HG03159 (cell line): ENCODE measurements around the gene TBCEL.
A peak's percentile ranks its signal among the peaks of the same experiment; 100 is the strongest.
"Not testable (repeated sequence)": the region's sequence is repeated elsewhere in the genome, so short reads cannot be mapped to it uniquely, and the experiment has no call there.

ENCODE experiments used
- ATAC-seq: cut with Tn5 transposase; IDR thresholded peaks from one replicate; pipeline ENCODE4 v1.9.1; 2021; ENCODE audit warnings: mild to moderate bottlenecking, moderate library complexity; ENCODE audit not compliant: unreplicated experiment

The TBCEL gene, protein sequence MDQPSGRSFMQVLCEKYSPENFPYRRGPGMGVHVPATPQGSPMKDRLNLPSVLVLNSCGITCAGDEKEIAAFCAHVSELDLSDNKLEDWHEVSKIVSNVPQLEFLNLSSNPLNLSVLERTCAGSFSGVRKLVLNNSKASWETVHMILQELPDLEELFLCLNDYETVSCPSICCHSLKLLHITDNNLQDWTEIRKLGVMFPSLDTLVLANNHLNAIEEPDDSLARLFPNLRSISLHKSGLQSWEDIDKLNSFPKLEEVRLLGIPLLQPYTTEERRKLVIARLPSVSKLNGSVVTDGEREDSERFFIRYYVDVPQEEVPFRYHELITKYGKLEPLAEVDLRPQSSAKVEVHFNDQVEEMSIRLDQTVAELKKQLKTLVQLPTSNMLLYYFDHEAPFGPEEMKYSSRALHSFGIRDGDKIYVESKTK

DNA sequence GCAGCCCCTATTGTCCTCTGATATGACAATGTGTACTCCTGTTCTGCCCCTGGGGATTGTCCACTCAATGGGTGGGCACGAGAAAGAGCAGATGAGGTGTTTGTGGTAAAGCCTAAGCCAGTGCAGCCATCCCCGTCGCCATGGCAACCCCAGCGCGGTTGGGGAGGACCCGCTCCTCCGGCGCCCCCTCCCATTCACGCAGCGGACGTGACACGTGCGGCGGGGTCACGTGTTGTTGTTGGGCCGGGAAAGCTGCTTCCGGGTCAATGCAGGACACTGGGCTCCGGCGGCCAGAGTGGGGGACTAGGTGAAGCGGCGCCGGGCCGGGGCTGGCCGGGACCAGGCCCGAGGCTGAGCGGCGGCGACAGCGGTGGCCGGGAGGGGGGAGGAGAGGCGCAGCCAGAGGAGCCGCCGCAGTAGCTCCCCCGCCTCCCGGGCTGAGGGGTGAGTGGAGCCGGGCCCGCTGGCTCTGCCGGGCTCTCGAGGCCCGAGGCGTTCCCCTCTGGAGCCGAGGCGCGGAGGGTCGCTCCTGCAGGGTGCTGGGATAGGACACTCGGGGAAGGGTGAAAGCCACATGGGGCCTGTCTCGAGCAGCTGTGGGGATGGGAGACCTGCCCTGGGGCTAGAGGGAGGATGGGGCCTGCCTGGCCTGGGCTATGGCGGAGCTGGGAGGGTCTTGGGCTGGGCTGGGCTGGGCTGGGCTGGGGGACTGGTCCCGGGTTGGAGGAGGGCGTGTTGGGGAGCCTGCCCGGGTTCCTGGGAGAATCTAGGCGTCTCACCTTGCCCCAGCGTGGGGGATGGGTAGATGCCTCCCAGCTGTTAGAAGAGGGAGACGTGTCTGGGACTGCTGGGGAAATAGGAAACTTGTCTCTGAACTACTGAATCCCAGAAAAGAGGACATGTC lies at the start of gene TBCEL:
Gene TBCEL (plus strand): TSS at position 255 of the 904 bp plus-strand sequence. CDS start 21,589 bp downstream, outside the sequence.
- ATAC-seq, result peak; percentile 93

DNA sequence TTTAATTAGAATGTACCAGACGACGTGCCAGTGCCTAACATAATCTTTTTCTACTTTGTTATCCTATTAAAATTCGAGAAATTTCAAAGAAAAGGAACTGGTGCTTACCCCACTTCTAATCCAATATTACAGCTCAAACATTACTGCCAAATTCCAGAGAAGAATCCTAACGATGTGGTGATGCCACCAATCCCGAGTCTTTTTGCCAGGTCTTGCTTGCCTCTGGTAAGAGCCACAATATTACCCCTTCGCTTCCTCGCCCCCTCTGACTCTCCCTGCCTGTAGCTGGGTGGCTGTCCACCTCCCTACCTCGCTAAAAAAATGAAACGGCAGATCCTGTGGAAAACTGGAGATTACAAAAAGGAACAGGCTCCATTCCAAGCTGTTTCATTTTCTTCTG lies 49.4 kb upstream of the TBCEL start:
- no peak for ATAC-seq

DNA sequence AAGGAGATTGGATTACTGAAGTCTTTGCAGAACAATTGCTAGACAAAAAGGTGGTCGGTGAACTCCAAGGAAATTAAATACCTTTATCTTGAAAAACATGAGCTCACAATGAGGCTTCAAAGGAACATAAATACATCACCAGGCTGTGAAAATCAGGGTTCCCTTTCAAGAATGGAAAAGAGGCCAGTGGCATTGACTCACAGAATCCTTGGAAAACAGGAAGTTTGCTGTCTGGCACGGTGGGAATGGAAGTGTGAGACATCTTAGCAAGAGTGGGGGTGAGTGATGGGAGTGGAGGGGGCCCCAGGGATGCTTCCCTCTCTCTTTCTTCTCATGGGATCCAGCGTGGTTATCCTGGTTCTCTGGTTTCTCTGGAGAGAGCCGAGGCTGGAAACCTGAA lies 48.9 kb upstream of the TBCEL start:
- no peak for ATAC-seq

DNA sequence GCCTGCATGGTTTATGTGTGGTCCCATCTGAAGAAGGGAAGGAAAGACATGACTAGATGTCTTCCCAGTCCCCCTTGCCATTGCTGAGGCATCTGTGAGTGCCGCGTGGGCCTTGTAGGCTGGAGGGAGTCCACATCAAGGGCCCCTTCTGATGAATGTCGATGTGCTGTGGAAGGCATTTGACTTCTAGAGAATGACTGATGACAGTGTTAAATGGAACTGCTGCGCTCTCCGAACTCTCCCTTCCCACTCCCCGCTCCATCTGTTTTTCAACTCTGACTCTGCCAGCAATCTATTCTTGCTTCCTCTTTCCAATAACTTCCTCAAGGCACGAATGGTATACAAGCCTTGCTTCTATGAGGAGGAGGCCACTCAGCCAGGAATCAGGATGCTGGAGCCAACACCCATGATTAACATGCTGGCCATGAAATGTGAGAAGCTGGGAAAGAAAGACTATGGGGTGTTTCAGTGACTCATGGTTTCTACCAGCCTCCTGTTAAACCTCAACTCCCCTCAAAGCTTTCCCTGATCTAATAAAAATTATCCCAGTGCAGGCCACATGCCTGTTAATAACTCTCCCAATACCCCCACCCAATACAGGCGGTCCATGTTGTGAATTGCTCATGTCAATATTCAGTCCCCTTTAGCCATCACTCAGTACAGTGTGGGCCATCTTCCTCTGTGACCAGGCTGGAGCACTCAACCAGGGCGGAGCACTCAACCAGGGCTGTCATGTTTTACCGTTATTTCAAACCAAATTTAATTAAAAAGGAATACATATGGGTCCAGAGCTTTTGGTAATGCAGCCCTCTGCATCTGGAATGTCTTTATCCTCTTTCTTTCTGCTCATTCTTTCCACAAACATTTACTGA lies 46.4 kb upstream of the TBCEL start:
- no peak for ATAC-seq

DNA sequence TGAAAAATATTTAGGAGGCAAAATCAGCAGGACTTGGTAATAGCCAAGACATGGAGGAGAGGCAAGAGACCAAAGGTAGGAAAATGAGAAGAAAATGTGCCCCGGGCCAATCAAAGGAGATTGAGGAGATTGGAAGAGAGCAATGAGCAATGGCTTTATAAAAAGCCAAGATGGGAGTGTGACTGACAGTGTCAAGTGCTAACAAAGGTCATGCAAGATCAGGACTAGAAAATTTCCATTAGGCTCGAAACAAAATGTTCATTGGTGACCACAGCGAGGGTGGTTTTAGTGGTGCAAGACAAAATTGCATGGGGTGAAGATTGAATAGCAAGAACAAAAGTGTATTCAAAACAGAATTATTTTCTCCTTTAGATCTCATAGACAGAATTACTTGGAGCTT lies 45.2 kb upstream of the TBCEL start:
- ATAC-seq, result no peak

DNA sequence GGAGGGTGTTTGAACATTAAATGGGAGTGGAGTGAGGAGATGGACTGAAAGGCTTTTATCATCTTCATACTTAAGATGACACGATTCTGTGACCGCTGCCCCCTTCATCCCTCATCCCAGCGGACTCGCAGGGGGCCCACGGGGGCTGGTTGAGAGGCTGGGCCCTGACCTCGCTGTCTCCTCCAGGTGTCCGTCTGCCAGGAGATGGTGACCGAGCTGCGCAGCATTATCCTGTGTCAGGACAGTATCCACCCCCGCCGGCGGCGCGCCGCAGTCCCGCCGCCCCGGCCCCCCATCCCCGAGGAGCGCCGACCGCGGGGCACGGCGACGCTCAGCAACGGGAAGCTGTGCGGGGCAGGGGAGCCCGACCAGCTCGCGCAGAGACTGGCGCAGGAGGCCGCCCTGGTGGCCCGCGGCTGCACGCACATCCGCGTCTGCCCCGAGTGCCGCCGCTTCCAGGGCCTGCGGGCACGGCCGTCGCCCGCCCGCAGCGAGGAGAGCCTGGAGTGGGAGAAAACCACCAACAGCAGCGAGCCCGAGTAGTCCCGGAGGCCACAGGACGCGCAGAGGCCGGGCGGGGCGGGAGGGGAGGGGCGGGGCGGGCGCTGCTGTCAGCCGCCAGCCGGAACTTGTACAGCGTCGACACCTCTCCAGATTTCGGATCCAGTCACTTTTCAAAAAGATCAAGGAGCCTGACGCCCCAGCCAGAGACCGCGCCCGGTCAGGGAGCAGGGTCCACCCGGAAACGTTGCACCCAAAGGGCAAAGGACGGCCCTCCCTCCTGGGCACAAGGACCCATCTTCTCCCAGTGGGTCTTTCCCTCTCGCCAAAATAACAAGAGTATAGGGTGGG lies 38.0 kb upstream of the TBCEL start:
- peak; percentile 81 for ATAC-seq

DNA sequence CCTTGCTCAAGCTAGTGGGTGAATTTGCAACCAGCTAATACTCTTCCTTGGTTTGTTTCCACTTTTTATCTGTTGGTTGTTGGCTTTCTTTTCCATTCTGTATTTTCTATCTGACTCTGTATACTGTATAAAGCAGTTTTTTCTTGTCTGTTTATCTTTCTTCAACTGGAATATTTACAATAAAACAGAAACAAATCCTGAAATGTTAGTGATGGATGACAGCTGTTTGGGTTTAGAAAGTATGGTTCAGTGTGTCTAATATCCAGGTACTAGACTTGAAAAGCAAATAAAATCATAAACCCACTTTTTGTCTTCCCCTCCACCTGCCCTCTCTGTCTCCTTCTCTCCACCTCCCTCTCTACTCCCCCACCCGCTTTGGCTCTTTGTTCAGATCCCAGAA lies 35.3 kb upstream of the TBCEL start:
- no peak for ATAC-seq

DNA sequence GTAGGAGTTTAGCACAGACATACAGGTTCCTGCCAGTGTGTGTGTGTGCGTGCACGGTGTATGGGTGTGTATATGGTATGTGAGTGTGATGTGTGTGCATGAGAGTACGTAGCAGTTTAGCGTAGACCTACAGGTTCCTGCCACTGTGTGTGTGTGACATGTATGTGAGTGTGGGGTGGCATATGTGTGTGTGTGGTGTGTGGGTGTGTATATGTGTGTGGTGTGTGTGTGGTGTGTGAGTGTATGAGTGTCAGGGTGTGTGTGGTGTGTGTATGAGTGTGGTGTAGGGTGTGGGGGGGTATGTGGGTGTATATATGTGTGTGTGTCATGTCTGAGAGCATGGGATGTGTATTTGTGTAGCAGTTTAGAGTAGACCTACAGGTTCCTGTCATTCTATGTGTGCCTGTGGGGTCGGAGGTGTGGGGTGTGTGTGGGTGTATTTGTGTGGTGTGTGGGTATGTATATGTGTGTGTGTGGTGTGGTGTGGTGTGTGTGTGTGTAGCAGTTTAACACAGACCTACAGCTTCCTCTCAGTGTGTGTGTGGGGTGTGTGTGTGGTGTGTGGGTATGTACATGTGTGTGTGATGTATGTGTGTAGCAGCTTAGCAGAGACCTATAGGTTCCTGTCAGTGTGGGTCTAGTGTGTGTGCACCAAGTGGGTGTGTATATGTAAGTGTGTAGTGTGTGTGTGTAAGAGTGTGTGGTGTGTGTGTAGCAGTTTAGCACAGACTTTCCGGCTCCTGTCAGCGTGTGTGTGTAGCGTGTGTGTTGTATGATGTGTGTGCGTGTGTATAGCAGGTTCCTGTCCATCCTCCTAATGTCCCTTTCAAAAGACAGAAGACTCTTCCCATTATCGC lies 31.8 kb upstream of the TBCEL start:
- ATAC-seq, result no peak

DNA sequence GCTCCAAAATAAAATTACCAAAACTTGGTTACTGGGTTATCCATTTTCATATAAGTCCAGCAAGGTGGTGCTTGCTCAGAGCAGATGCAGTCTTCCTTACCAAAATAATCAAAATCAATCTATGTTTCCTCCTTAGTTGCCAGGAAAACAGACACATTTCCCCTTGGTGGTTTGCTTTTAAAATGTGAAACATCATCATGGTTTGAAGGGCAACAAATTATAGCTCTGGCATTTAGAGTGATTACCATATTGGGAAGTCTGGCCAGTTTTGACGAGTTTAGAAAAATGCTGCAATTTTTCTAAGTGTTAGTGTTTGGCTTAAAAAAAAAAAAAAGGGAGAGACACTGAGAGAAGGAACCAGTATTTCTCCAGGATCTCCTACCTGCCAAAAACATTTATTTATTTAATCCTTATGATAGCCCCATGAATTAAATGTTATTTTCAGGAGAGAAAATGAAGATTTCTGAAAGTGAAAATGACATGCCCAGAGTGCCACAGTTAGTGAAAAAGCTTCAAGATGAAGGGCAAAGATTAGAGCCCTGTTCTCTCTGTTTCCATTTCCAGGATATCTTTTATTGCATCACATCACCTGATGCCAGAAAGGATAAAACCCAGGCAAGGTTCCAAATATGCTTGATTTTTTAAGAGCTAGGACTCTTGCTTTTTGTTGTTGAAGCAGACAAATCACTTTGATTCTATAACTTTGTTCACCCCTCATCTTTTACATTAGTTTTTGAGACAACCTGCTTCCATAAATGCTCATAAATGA lies 29.6 kb upstream of the TBCEL start:
- ATAC-seq, result no peak

DNA sequence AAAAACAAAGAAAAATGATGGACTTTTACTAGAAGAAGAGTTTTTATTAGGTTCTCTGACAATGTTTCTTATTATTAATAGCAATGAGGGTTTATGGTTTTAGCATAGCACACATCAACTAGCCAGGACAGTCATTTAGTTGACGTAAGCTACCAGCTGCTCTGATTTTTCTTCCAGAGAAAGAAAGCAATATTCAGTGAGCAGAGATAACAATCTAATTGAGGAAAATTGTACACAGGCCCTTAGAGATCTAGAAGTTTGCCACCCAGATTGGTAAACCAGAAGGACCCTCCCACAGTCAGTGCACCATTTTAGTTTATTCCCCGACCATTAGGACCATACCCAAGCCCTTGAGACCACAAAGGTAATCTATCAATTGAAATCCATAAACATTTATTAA lies 28.7 kb upstream of the TBCEL start:
- no peak for ATAC-seq

DNA sequence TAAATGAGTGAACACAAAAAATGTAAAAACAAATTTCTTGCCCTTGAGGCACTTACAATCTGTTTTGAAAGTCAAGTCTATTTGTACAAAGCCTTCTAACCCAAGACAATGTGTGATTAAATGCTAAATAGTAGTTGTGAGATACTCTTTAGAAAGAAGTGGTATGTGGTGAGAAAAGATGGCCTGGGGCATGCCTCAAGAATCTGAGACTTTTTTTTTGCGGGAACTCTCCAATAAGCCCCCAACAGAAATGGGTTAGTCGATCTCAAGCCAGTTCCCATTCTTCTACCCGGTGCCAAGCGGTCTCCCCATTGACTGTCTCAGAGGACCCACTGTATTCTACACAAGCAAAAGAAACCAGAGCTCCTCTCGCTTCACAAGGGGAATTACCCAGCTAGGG lies 26.9 kb upstream of the TBCEL start:
- no peak for ATAC-seq

DNA sequence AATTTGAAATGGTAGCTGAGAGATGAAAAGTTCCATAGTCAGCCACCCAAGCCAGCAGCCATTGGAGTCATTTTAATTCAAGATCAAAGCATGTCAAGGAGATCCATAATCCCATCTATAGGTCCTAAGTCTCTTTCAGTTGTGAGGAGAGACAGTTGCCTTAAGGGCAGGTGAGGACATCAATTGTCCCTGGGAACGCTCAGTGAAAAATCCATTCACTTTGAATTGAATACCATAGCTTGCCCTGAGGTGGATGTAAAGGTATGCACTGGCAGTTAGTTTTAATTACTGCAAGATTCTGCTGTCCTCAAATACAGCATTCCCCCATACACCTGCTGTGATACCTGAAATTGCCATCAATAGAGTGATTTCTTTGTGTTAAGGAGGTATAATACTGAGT lies 25.3 kb upstream of the TBCEL start:
- no peak for ATAC-seq

DNA sequence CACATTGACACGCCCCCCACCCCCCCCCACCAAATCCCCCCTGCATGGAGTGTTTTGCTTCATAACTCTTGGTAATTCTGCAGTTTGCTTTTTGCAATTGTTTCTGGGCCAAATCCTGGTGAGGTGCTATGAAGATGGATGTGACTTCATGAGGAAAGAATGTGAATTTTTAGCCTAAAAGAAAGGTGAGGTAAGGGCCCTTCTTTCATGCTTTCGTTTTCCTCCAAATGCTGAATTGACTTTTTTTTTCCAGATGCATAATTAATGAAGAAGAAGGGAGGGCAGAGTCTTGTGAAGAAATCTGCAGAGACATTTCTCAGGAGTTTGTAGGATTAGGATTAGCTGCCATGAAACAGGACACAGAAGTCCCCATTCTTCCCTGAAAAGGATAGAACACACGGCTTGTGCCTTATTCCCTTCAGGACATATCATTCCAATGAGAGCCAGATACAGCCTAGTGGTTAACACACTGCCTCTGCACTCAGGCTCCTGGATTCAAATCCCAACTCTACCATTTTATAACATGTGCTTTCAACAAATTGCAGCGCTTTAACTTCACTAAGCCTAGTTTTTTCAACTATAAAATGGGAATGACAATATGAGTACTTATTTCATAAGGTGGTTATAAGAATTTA lies 19.6 kb upstream of the TBCEL start:
- ATAC-seq, result no peak

DNA sequence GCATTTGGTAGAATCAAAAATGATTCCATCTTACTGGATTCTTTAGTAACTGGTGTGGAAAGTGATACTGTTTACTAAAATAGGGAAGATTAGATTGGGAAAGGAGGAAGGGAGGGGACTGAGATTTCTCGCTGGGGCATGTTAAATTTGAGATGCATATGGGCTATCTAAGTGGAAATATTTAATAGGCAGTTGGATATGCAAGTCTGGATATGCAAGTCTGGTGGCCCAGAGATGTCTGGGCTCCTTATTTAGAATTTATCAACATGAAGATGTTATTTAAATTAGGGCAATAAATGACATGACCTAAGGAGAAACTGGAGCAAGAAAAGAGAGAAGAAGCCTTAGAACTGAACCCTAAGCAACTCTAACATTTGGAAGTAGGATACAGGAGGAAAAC lies 17.0 kb upstream of the TBCEL start:
- no peak for ATAC-seq

DNA sequence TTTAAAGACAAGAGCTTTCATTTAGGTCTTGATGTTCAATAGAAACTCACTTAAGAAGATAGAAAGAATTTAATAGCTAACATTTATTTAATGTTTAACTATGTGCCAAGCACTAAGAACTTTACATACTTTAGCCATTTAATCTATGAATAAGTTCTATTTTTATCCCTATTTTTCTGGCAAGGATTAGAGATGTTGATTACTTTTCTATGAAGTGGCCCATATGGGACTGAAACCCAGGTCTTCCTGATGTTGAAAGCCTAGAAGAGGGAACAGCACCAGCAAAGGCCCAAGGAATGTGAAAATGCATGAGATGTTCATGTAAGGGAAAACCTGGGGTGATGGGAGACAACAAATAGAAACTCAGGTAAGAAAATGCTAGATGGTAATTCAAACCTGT lies 15.4 kb upstream of the TBCEL start:
- ATAC-seq, result no peak

DNA sequence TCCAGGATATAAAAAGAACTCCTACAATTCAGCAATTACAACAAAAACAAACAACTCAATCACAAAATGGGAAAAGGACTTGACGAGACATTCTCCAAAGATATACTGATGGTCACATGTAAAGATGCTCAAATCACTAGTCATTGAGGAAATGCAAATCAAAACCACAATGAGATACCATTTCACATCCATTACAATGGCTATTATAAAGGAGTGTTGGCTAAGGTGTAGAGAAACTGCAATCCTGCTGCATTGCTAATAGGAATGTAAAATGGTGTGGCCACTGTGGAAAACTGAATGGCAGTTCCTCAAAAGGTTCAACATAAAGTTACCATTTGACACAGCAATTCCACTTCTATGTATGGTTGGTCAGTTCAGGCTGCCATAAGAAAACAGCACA lies 11.8 kb upstream of the TBCEL start:
- ATAC-seq, result no peak

DNA sequence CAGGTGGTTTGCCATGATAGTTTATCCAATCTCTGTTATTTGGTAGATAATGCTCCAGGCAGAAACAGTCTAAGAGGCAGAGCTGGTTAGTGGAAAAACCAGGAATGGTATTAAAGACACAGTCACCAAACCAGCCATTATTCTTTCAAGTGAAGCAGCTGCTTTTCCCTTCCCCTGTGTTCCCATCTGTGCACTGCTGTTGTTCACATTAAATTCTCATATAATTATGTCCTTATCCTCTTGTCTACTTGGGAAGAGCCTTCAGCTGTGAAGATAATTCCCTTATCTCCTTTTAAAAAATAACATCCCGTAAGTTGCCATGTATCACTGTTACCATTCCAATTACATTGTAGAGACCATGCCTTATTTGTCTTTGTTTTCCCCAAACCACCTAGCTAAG lies 5.2 kb upstream of the TBCEL start:
- ATAC-seq, result no peak

DNA sequence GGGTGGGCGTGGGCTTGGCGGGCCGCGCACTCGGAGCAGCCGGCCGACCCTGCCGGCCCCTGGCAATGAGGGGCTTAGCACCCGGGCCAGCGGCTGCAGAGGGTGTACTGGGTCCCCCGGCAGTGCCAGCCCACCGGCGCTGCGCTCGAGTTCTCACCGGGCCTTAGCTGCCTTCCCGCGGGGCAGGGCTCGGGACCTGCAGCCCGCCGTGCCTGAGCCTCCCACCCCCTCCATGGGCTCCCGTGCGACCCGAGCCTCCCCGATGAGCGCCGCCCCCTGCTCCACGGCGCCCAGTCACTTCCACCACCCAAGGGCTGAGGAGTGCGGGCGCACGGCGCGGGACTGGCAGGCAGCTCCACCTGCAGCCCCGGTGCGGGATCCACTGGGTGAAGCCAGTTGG lies 2.2 kb upstream of the TBCEL start:
- not testable (repeated sequence) for ATAC-seq
